Stomach (tissue), 9 donors: ENCODE results near the gene SEMA4D. TPM values are rescaled to one million over a fixed set of nuclear protein-coding genes. Genes with fewer than 3 reads are reported as not detected.
"Not testable (repeated sequence)": the region's sequence is repeated elsewhere in the genome, so short reads cannot be mapped to it uniquely, and the experiment has no call there.

ENCODE experiments used
- DNase-seq, 2 donors: peaks; one replicate each; pipeline versions ENCODE4 v3.0.0 to v3.0.0-alpha.2; 2013 to 2019
- H3K27ac ChIP-seq, 5 donors: fragments of 200-600 bp in 4 of 5; sonication (generic) in 4 of 5; one replicate each; pipeline ENCODE4 v1.5.1; 2013 to 2019; ENCODE audit warnings: mild to moderate bottlenecking in 1 of 5, moderate library complexity in 1 of 5
- H3K27me3 ChIP-seq, 3 donors: fragments of 200-600 bp; sonication (generic); one replicate each; pipeline ENCODE4 v1.5.1; 2017 to 2019; ENCODE audit warnings: mixed run types in 1 of 3
- H3K36me3 ChIP-seq, 4 donors: fragments of 200-600 bp; sonication (generic); 1 replicate in 3 of 4; 2 replicates in 1 of 4; pipeline ENCODE4 v1.5.1; 2016 to 2019
- H3K4me1 ChIP-seq, 4 donors: fragments of 200-600 bp; sonication (generic); one replicate each; pipeline ENCODE4 v1.5.1; 2016 to 2019
- H3K4me3 ChIP-seq, 4 donors: fragments of 200-600 bp; sonication (generic) in 3 of 4; one replicate each; pipeline ENCODE4 v1.5.1; 2016 to 2019; ENCODE audit warnings: mild to moderate bottlenecking in 1 of 4
- H3K9me3 ChIP-seq, 4 donors: fragments of 200-600 bp; sonication (generic); one replicate each; pipeline ENCODE4 v1.5.1; 2016 to 2019
- EP300 ChIP-seq: sonication (generic); formaldehyde crosslinking; IDR thresholded peaks from one replicate; pipeline ENCODE4 v1.6.1; 2017; ENCODE audit warnings: antibody characterized with exemption
- POLR2A ChIP-seq, 4 donors: fragments of 450-650 bp; IDR thresholded peaks; one replicate each; pipeline ENCODE4 v1.6.1; 2016; ENCODE audit warnings: antibody characterized with exemption in 4 of 4, control low read depth in 2 of 4, mild to moderate bottlenecking in 1 of 4, moderate library complexity in 1 of 4
- POLR2AphosphoS5 ChIP-seq, 3 donors: sonication (generic); formaldehyde crosslinking; IDR thresholded peaks; one replicate each; pipeline ENCODE4 v1.6.1; 2016; ENCODE audit warnings: antibody characterized with exemption in 3 of 3
- WGBS, 5 donors: extraction: QIAGEN DNeasy Blood & Tissue Kit in 3 of 5; methylation state at CpG; one replicate each; pipeline versions ENCODE4 v1.1.5 to v1.1.7; 2013 to 2018; 5-methylcytosine and 5-hydroxymethylcytosine counted together
- intact Hi-C: fragments of 100-400 bp; cut with DNase I; formaldehyde crosslinking; loops from one replicate; pipeline ENCODE4 v1.15.1; 2023; ENCODE audit warnings: low total_unique reads
- polyA plus RNA-seq, 3 donors: library from polyadenylated mRNA; stranded (reverse); fragments of 200-250 nt; gene quantifications; one replicate each; pipeline ENCODE4 v1.2.3, GENCODE V29; 2013
- total RNA-seq, 5 donors: library from RNA; depleted of rRNA; stranded (reverse); fragments of >200 nt; gene quantifications; one replicate each; pipeline versions ENCODE4 v1.1.0 to v1.2.3, GENCODE V29; 2014 to 2016
- TF ChIP-seq, protein P1 (sequence below), 7 experiments: fragments of 450-650 bp in 4 of 7; fragments of 200-600 bp in 3 of 7; sonication (generic) in 3 of 7; IDR thresholded peaks; one replicate each; pipeline ENCODE4 v1.5.1; 2016 to 2019; ENCODE audit warnings: antibody characterized with exemption in 7 of 7, control low read depth in 2 of 7, mild to moderate bottlenecking in 1 of 7
- donor health status: healthy with polysubstance abuse.
- donor health status: Bipolar disorder and iron deficiency.
- donor health status: healthy.

Gene SEMA4D
- total and polyA plus RNA-seq, 8 donors: 4.9 to 43.3 (median 12.5) TPM

DNA sequence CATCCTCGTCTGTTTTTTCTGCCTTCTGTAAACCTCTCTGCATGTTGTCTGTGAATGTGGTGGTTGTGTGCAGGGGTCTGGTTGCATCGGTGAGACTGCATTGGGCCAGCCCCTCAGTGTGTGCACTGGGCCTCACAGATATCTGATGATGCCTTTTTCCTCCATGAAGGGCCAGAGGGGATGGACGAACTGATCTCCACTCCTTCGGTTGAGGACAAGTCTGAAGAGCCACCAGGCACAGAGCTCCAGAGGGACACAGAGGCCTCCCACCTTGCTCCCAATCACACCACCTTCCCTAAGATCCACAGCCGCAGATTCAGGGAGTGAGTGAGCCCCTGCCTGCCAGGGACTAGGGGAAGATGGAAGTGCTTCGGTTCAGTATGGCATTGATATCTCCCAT lies 148.3 kb downstream of the SEMA4D start:
- 87 to 93% (median 93%) methylated on average over 6 of the region's 6 CpGs for WGBS, 5 donors
- H3K27me3 ChIP-seq: no peaks in the 10 kb centered on the region
- no peak for DNase-seq
- H3K4me1 ChIP-seq: peaks cover 0 to 25% (median 5%) of the 10 kb centered on the region in 4 donors
- H3K27ac ChIP-seq: no peak overlapping the region
- intact Hi-C loops: no loop called here
- H3K4me3 ChIP-seq: no peak overlapping the region
- peaks cover 66 to 100% (median 100%) of the 10 kb centered on the region in 4 donors for H3K36me3 ChIP-seq
- H3K9me3 ChIP-seq: no peaks in the 10 kb centered on the region
- no peak for TF ChIP-seq POLR2A (IDR thresholded peaks at IDR 0.05)
- no peak for TF ChIP-seq EP300
- TF ChIP-seq, protein P1, sequence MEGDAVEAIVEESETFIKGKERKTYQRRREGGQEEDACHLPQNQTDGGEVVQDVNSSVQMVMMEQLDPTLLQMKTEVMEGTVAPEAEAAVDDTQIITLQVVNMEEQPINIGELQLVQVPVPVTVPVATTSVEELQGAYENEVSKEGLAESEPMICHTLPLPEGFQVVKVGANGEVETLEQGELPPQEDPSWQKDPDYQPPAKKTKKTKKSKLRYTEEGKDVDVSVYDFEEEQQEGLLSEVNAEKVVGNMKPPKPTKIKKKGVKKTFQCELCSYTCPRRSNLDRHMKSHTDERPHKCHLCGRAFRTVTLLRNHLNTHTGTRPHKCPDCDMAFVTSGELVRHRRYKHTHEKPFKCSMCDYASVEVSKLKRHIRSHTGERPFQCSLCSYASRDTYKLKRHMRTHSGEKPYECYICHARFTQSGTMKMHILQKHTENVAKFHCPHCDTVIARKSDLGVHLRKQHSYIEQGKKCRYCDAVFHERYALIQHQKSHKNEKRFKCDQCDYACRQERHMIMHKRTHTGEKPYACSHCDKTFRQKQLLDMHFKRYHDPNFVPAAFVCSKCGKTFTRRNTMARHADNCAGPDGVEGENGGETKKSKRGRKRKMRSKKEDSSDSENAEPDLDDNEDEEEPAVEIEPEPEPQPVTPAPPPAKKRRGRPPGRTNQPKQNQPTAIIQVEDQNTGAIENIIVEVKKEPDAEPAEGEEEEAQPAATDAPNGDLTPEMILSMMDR (IDR thresholded peaks at IDR 0.05): no peak
- TF ChIP-seq POLR2AphosphoS5 (IDR thresholded peaks at IDR 0.05): no peak

DNA sequence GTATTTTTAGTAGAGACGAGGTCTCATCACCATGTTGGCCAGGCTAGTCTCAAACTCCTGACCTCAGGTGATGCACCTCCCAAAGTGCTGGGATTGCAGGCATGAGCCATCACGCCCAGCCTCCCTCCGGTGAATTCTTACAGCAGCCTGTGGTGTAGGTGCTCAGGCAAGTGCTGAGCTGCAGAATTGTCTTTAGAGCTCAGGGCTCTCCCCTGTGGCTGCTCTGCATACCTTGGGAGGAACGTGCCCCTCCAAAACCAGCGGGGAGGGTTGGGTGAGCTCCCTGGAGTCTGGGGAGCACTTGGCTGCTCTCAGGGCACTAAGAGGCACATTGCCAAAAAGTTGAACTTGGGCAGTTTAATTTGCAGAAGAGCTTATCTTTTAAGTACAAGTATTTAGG lies 150.3 kb downstream of the SEMA4D start:
- WGBS, 5 donors: 90 to 94% (median 92%) methylated on average over 5 of the region's 5 CpGs

DNA sequence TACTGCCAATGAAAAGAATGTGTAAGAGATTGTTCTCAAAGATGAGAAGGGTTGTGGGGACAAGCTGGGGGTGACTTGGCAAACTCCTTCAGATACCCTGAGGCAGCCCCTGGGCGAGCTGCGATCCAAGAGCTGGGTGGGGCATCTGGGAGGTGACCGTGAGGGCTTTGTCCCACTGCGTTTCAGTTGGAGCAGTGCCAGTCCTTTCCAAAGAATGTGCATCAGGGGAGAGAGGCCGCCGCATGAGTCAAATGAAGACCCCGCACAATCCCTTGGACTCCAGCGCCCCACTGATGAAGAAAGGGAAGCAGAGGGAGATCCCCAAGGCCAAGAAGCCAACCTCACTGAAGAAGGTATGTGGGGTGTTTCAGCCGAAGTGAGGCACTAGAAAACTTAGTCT lies 151.2 kb downstream of the SEMA4D start:
- intact Hi-C loops: no loop called here
- 80 to 91% (median 85%) methylated on average over 9 of the region's 9 CpGs for WGBS, 5 donors
- no peak for TF ChIP-seq EP300
- no peak for TF ChIP-seq POLR2AphosphoS5 (IDR thresholded peaks at IDR 0.05)
- TF ChIP-seq POLR2A (IDR thresholded peaks at IDR 0.05): no peak
- TF ChIP-seq, protein P1 (IDR thresholded peaks at IDR 0.05): no peak

More for the DNA sequence above, 150.3 kb downstream of the SEMA4D start:
- TF ChIP-seq POLR2AphosphoS5 (IDR thresholded peaks at IDR 0.05) (no peak), POLR2A (IDR thresholded peaks at IDR 0.05) (no peak), EP300 (no peak)
- TF ChIP-seq, protein P1 (IDR thresholded peaks at IDR 0.05): no peak
- H3K4me1 ChIP-seq: peaks cover 0 to 18% (median 5%) of the 10 kb centered on the region in 4 donors
- H3K27ac ChIP-seq: no peak overlapping the region
- no peaks in the 10 kb centered on the region for H3K9me3 ChIP-seq
- H3K4me3 ChIP-seq: no peak overlapping the region
- intact Hi-C loops: no loop called here
- H3K36me3 ChIP-seq: peaks cover 73 to 100% (median 100%) of the 10 kb centered on the region in 4 donors
- no peak for DNase-seq
- H3K27me3 ChIP-seq: no peaks in the 10 kb centered on the region

DNA sequence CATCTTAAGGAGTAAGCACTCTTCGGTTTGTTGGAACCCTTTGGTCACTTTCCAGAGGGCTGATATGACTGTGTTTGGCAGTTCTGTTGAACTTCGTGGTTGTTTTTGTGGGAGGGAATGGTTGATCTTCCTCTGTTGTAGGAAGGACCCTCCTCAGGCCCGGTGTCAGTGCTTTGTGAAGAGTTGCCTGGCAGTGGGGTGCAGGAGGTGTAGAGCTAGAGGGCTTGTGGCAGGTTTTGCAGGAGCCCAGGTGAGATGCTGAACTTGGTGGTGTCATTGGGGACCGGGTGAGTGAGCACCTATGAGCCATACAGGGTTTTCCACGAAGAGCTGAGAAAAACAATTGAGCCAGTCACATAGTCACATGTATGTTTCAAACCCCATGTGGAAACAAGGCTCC lies 152.4 kb downstream of the SEMA4D start:
- H3K4me1 ChIP-seq: no peaks in the 10 kb centered on the region
- no peak for DNase-seq
- no peaks in the 10 kb centered on the region for H3K9me3 ChIP-seq
- H3K36me3 ChIP-seq: peaks cover 61 to 100% (median 100%) of the 10 kb centered on the region in 4 donors
- H3K27me3 ChIP-seq: no peaks in the 10 kb centered on the region
- no peak overlapping the region for H3K27ac ChIP-seq
- intact Hi-C loops: no loop called here
- WGBS, 5 donors: 86 to 96% (median 95%) methylated on average over 5 of the region's 5 CpGs
- TF ChIP-seq POLR2AphosphoS5 (IDR thresholded peaks at IDR 0.05): no peak
- no peak for TF ChIP-seq POLR2A (IDR thresholded peaks at IDR 0.05)
- TF ChIP-seq, protein P1 (IDR thresholded peaks at IDR 0.05): no peak
- TF ChIP-seq EP300: no peak
- H3K4me3 ChIP-seq: no peak overlapping the region

More for the DNA sequence above, 151.2 kb downstream of the SEMA4D start:
- Histone ChIP-seq H3K27ac (no peak overlapping the region), H3K27me3 (no peaks in the 10 kb centered on the region), H3K4me3 (no peak overlapping the region), H3K9me3 (no peaks in the 10 kb centered on the region), H3K36me3 (peaks cover 73 to 100% (median 100%) of the 10 kb centered on the region in 4 donors), H3K4me1 (peaks cover 0 to 9% (median 4%) of the 10 kb centered on the region in 4 donors)
- no peak for DNase-seq

DNA sequence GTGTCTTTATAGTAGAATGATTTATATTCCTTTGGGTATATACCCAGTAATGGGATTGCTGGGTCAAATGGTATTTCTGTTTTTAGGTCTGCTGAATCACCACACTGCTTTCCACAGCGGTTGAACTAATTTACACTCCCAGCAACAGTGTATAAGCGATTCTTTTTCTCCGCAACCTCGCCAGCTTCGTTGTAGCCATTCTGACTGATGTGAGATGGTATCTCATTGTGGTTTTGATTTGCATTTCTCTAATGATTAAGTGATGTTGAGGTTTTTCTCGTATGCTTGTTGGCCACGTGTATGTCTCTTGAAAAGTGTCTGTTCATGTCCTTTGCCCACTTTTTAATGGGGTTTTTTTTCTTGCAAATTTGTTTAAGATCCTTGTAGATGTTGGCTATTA lies 154.1 kb downstream of the SEMA4D start:
- H3K4me1 ChIP-seq, intact Hi-C loops, H3K9me3 ChIP-seq, H3K27ac ChIP-seq, H3K4me3 ChIP-seq, DNase-seq, H3K27me3 ChIP-seq: not testable (repeated sequence)
- H3K36me3 ChIP-seq: peaks cover 59 to 100% (median 100%) of the 10 kb centered on the region in 4 donors
- WGBS, 5 donors: 81 to 90% (median 90%) methylated on average over 7 of the region's 7 CpGs
